ENCODE measurements around the gene TDRD10. TPM values are rescaled to one million over a fixed set of nuclear protein-coding genes. Genes with fewer than 3 reads are reported as not detected.

TDRD10 gene
- total and polyA plus RNA-seq, 2 of the 4 experiments (the other 2 are of a cell fraction): not detected

DNA sequence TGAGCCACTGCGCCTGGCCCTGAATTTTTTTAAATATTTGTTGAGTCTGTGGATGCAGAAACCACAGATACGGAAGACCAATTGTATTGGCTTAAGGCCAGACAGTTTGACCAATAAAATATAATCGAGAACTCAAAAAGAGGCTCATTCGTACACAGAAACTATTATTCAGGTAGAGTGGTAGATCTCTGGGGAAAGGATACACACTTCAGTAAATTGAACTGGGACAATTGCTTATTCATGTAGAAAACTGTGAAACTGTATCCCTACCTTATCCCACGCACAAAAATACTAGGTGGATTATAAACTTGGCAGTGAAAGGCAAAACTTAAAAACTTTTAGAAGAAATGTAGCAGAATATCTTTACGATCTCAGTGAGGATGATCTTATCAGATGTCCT, 25.2 kb downstream of the TDRD10 start:
- H3K4me2 ChIP-seq (ENCODE audit: low read depth, low read length): no peak overlapping the region
- in situ Hi-C loops (cut with MboI; ENCODE audit: low sequenced_read_pairs): no loop called here
- no peak overlapping the region for H3K9ac ChIP-seq (ENCODE audit: low read depth, low read length)
- no peak overlapping the region for H3K4me3 ChIP-seq (ENCODE audit: insufficient read depth, low read depth, low read length)
- no peaks in the 10 kb centered on the region for H3K9me1 ChIP-seq (ENCODE audit: insufficient read depth, low read length)
- H3K18ac ChIP-seq (ENCODE audit: low read depth, low read length): no peak overlapping the region
- H4K8ac ChIP-seq (ENCODE audit: low read depth in 2 of 2, low read length in 2 of 2): no peak overlapping the region
- H2AFZ ChIP-seq (replicated peaks; ENCODE audit: low read length, poor library complexity): no peak overlapping the region
- H3K79me1 ChIP-seq (ENCODE audit: low read depth in 1 of 2, low read length in 2 of 2): no peaks in the 10 kb centered on the region
- H3K4me1 ChIP-seq (ENCODE audit: control insufficient read depth, insufficient read depth, low read length): no peaks in the 10 kb centered on the region
- no peak overlapping the region for H3K27ac ChIP-seq (ENCODE audit: insufficient read depth, low read length)
- H3K9me3 ChIP-seq (ENCODE audit: control insufficient read depth, insufficient read depth, low read length): peaks cover 6% of the 10 kb centered on the region
- H4K20me1 ChIP-seq (ENCODE audit: insufficient read depth, low read length): no peaks in the 10 kb centered on the region
- H3K23ac ChIP-seq (ENCODE audit: low read depth, low read length): no peak overlapping the region
- H3K4ac ChIP-seq (ENCODE audit: low read depth, low read length): no peak overlapping the region
- no peak overlapping the region for H2BK120ac ChIP-seq (ENCODE audit: low read depth, low read length)
- DNase-seq (no peak), ATAC-seq (ENCODE audit: low read depth) (no peak)
- no peak overlapping the region for H3K56ac ChIP-seq (ENCODE audit: extremely low read depth, insufficient read depth, low read length)
- CTCF ChIA-PET: no interaction called here
- BruUV-seq (replicated peaks): no TSS peak
- intact Hi-C loops (cut with micrococcal nuclease): no loop called here
- no peak overlapping the region for H2BK5ac ChIP-seq (ENCODE audit: low read depth, low read length, poor library complexity, severe bottlenecking)
- TF ChIP-seq BHLHE40 (IDR thresholded peaks at IDR 0.05; ENCODE audit: low read depth, low read length) (no peak), RCOR1 (IDR thresholded peaks at IDR 0.05; ENCODE audit: insufficient replicate concordance, low read length) (no peak), RFX5 (IDR thresholded peaks at IDR 0.05; ENCODE audit: low read depth, low read length) (no peak)
- TF ChIP-seq, protein P1, sequence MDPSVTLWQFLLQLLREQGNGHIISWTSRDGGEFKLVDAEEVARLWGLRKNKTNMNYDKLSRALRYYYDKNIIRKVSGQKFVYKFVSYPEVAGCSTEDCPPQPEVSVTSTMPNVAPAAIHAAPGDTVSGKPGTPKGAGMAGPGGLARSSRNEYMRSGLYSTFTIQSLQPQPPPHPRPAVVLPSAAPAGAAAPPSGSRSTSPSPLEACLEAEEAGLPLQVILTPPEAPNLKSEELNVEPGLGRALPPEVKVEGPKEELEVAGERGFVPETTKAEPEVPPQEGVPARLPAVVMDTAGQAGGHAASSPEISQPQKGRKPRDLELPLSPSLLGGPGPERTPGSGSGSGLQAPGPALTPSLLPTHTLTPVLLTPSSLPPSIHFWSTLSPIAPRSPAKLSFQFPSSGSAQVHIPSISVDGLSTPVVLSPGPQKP (IDR thresholded peaks at IDR 0.05; ENCODE audit: borderline replicate concordance, low read depth, low read length): no peak
- H3K27me3 ChIP-seq (ENCODE audit: control insufficient read depth, insufficient read depth, low read length): peaks cover 18% of the 10 kb centered on the region
- no peak overlapping the region for H4K5ac ChIP-seq (ENCODE audit: low read depth, low read length)
- H2BK20ac ChIP-seq (ENCODE audit: low read depth, low read length): no peak overlapping the region
- H2AK9ac ChIP-seq (replicated peaks; ENCODE audit: low read depth, low read length, poor library complexity): no peak overlapping the region
- H3K36me3 ChIP-seq (ENCODE audit: control insufficient read depth, insufficient read depth, low read length): no peaks in the 10 kb centered on the region
- H2BK15ac ChIP-seq (ENCODE audit: low read depth, low read length): no peak overlapping the region
- dilution Hi-C loops (cut with HindIII; ENCODE audit: low sequenced_read_pairs, unreplicated experiment): no loop called here
- POLR2A ChIA-PET (ENCODE audit: unreplicated experiment): no interaction called here
- no peak overlapping the region for H4K91ac ChIP-seq (ENCODE audit: insufficient read depth, low read depth, low read length)
- no peak overlapping the region for H3K14ac ChIP-seq (replicated peaks; ENCODE audit: low read depth, low read length)
- no peak overlapping the region for H2AK5ac ChIP-seq (ENCODE audit: low read depth, low read length)
- WGBS, 2 experiments (ENCODE audit: extremely low coverage in 2 of 2, insufficient read length in 1 of 2): no CpG with 5 or more reads among the region's 6 CpGs

Data from IMR-90 (cell line).